Calu3 (cell line): ENCODE measurements around the gene AEBP2. TPM values are rescaled to one million over a fixed set of nuclear protein-coding genes. Genes with fewer than 3 reads are reported as not detected.

ENCODE experiments used
- BruUV-seq: library from RNA; stranded (reverse); fragments of 400-500 nt; replicated peaks from 2 replicates; lab custom pipeline; 2021; lab: Mats Ljungman, UMichigan
- CTCF ChIA-PET: fragments of 300-600 bp; sonication (Branson Sonifier 250); formaldehyde crosslinking; loops from one replicate; lab custom pipeline; 2022; ENCODE audit warnings: antibody characterized with exemption; lab: Charles Lee
- DNase-seq: peaks from one replicate; pipeline ENCODE4 v3.0.0; 2022
- H3K27ac Mint-ChIP-seq: one replicate; pipeline ENCODE4 v1.8.0; 2022; ENCODE audit warnings: mixed read lengths; ENCODE audit not compliant: unreplicated experiment
- H3K27me3 Mint-ChIP-seq: one replicate; pipeline ENCODE4 v1.8.0; 2022; ENCODE audit warnings: mixed read lengths; ENCODE audit not compliant: unreplicated experiment
- H3K36me3 Mint-ChIP-seq: one replicate; pipeline ENCODE4 v1.8.0; 2022; ENCODE audit warnings: mild to moderate bottlenecking, moderate library complexity, mixed read lengths; ENCODE audit not compliant: insufficient read depth, unreplicated experiment
- H3K4me1 Mint-ChIP-seq: one replicate; pipeline ENCODE4 v1.8.0; 2022; ENCODE audit warnings: mild to moderate bottlenecking, low read depth, mixed read lengths; ENCODE audit not compliant: unreplicated experiment
- H3K4me3 Mint-ChIP-seq: one replicate; pipeline ENCODE4 v1.8.0; 2022; ENCODE audit warnings: mild to moderate bottlenecking, low read depth, moderate library complexity, mixed read lengths; ENCODE audit not compliant: unreplicated experiment
- H3K9me3 Mint-ChIP-seq: one replicate; pipeline ENCODE4 v1.8.0; 2022; ENCODE audit warnings: low read depth, mixed read lengths; ENCODE audit not compliant: unreplicated experiment
- intact Hi-C: fragments of 100-400 bp; cut with micrococcal nuclease; formaldehyde crosslinking; loops from one replicate; pipeline ENCODE4 v1.10.0; 2022; ENCODE audit not compliant: unreplicated experiment
- total RNA-seq: library from RNA; stranded (reverse); gene quantifications from 2 replicates; pipeline ENCODE4 v1.2.3, GENCODE V29; 2022
- TF ChIP-seq, protein P1 (sequence below): fragments of 200-600 bp; IDR thresholded peaks from one replicate; pipeline ENCODE4 v1.8.0; 2022; ENCODE audit warnings: antibody characterized with exemption; ENCODE audit not compliant: unreplicated experiment

AEBP2 gene
- total RNA-seq, 1 experiment from 2014 or later: 53.6 TPM

DNA sequence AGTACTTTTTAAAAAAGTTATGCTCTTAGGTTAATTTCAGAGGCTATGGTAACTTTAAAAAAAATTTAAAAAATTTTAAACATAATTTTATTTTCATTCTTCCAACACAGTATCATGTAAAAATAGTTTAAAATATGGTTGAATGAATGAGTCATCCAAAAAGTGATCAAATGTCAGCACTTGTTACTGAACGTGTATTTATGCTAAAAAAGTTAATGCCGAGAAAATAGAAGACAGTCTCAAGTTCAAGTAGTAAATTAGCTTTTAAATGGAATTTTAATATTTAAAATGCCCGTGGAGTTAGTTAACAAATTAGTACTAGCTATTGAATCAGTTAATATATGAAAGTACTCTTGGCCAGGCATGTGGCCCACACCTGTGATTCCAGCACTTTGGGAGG is 4.8 kb downstream of the AEBP2 start:
- peaks cover 43% of the 10 kb centered on the region for H3K36me3 Mint-ChIP-seq
- CTCF ChIA-PET: no interaction called here
- BruUV-seq: no TSS peak
- H3K9me3 Mint-ChIP-seq: no peaks in the 10 kb centered on the region
- no peak overlapping the region for H3K4me3 Mint-ChIP-seq
- TF ChIP-seq, protein P1, sequence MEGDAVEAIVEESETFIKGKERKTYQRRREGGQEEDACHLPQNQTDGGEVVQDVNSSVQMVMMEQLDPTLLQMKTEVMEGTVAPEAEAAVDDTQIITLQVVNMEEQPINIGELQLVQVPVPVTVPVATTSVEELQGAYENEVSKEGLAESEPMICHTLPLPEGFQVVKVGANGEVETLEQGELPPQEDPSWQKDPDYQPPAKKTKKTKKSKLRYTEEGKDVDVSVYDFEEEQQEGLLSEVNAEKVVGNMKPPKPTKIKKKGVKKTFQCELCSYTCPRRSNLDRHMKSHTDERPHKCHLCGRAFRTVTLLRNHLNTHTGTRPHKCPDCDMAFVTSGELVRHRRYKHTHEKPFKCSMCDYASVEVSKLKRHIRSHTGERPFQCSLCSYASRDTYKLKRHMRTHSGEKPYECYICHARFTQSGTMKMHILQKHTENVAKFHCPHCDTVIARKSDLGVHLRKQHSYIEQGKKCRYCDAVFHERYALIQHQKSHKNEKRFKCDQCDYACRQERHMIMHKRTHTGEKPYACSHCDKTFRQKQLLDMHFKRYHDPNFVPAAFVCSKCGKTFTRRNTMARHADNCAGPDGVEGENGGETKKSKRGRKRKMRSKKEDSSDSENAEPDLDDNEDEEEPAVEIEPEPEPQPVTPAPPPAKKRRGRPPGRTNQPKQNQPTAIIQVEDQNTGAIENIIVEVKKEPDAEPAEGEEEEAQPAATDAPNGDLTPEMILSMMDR: no peak
- no peak overlapping the region for H3K27ac Mint-ChIP-seq
- H3K4me1 Mint-ChIP-seq: peaks cover 27% of the 10 kb centered on the region
- no peaks in the 10 kb centered on the region for H3K27me3 Mint-ChIP-seq
- intact Hi-C loops: no loop called here
- DNase-seq: no peak

DNA sequence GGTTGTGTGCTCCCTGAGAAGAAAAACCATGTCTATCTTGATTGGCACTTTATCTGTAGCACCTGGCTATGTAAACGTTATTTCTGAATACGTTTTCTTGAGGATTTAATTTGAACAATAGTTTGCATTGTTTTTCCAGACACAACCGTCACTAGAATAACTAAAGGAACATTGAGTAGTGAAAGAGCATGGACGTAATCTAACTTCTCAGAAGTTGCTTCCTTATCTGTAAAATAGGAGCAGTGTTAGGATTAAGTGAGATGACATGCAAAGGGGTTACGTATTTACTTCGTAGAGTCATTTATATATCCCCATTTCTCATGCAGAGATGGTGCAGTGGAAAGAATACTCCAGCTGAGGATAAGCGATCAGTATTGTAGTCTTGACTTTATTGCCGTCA is 8.1 kb downstream of the AEBP2 start:
- Mint-ChIP-seq H3K27me3 (no peaks in the 10 kb centered on the region), H3K9me3 (no peaks in the 10 kb centered on the region), H3K36me3 (peaks cover 12% of the 10 kb centered on the region), H3K27ac (no peak overlapping the region), H3K4me3 (no peak overlapping the region), H3K4me1 (peaks cover 42% of the 10 kb centered on the region)
- TF ChIP-seq, protein P1: no peak
- CTCF ChIA-PET: no interaction called here
- no peak for DNase-seq
- BruUV-seq: no TSS peak
- intact Hi-C loops: no loop called here

DNA sequence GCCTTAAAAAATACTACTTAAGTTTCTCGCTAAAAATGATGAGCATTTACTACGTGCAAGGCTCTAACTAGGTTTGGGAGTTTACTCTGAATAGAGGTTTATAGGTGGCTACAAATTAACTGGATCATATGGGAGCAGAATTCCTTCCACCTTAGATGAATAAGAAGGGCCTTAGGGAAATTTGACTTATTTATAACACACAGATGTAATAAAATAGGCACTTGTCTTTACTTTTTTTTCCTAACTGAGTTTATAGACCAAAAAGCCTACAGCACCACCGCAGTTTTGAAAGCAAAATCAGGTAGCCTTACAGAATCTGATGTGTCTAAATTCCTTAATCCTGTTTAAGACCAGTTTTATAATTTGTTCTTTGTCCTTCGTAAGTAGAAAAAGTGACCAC is 10.5 kb downstream of the AEBP2 start:
- no peaks in the 10 kb centered on the region for H3K9me3 Mint-ChIP-seq
- no peaks in the 10 kb centered on the region for H3K27me3 Mint-ChIP-seq
- no peak overlapping the region for H3K27ac Mint-ChIP-seq
- H3K36me3 Mint-ChIP-seq: peaks cover 13% of the 10 kb centered on the region
- no peak for DNase-seq
- TF ChIP-seq, protein P1: no peak
- CTCF ChIA-PET: no interaction called here
- intact Hi-C loops: loop anchor here (5.0 kb wide), 1 partner anchor 37 kb away; no protein-coding TSS in a partner anchor
- H3K4me3 Mint-ChIP-seq: no peak overlapping the region
- BruUV-seq: no TSS peak
- H3K4me1 Mint-ChIP-seq: peaks cover 34% of the 10 kb centered on the region

DNA sequence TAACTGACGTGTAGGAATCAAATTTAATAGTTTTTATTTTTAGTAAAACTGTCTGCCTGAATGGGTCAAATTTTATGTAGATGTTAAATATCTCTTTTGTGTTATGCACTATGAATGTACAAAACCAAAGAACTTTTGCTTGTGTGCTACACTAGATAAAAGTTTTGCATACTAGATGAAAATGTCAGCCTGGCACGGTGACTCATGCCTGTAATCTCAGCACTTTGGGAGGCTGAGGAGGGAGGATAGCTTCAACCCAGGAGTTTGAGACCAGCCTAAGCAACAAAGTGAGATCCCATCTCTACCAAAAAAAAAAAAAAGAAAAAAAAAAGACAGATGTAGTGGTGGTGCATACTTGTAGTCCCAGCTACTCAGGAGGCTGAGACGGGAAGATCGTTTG is 11.1 kb downstream of the AEBP2 start:
- Mint-ChIP-seq H3K27me3 (no peaks in the 10 kb centered on the region), H3K27ac (no peak overlapping the region), H3K9me3 (no peaks in the 10 kb centered on the region), H3K4me3 (no peak overlapping the region), H3K4me1 (peaks cover 33% of the 10 kb centered on the region), H3K36me3 (peaks cover 13% of the 10 kb centered on the region)
- CTCF ChIA-PET: interaction anchor here (0.7 kb wide), 1 partner anchor 532 kb away, joined by 3 read pairs; no protein-coding TSS in a partner anchor
- intact Hi-C loops: loop anchor here (5.0 kb wide), 1 partner anchor 37 kb away; no protein-coding TSS in a partner anchor
- no peak for DNase-seq
- no TSS peak for BruUV-seq
- TF ChIP-seq, protein P1: no peak
